GM12874 (cell line): ENCODE results near the gene LYRM4.

Source experiments
- CTCF ChIP-seq: IDR thresholded peaks from 2 replicates; pipeline ENCODE4 v1.5.1; 2011; ENCODE audit warnings: low read depth, mild to moderate bottlenecking, control low read depth, low read length, moderate library complexity; ENCODE audit not compliant: insufficient read depth

LYRM4 gene

GRCh38 chr6:5086294-5086890 lies 174.4 kb downstream of the LYRM4 start:
- no peak for TF ChIP-seq CTCF

GRCh38 chr6:5085648-5086293 lies 175.0 kb downstream of the LYRM4 start:
- no peak for TF ChIP-seq CTCF

- no peak for TF ChIP-seq CTCF
Observed at GRCh38 chr6:5084781-5085647, 175.7 kb downstream of the LYRM4 start, which contains the start of gene PPP1R3G. PPP1R3G (plus strand) TSS chr6:5085341; CDS start chr6:5085486, 145 bp downstream.

- TF ChIP-seq CTCF: no peak
Observed at GRCh38 chr6:5084360-5084780, 176.4 kb downstream of the LYRM4 start.

GRCh38 chr6:5083813-5084359 lies 176.9 kb downstream of the LYRM4 start:
- no peak for TF ChIP-seq CTCF

- no peak for TF ChIP-seq CTCF
Observed at GRCh38 chr6:5083307-5083583, 177.5 kb downstream of the LYRM4 start.
